SK-N-SH (cell line): ENCODE data around the gene SDF2L1. TPM values are rescaled to one million over a fixed set of nuclear protein-coding genes. Genes with fewer than 3 reads are reported as not detected.

ENCODE experiments used
- CTCF ChIA-PET: fragments of 300-600, 350-600 bp; formaldehyde crosslinking; extraction: SDS; loops from one replicate; lab custom pipeline; 2021; lab: Yijun Ruan, JAX
- POLR2A ChIA-PET: fragments of 350-600 bp; sonication (Branson Sonifier 250); formaldehyde crosslinking; extraction: SDS; loops from one replicate; lab custom pipeline; 2020; ENCODE audit warnings: antibody characterized with exemption, inconsistent platforms; lab: Yijun Ruan, JAX
- DNase-seq: peaks from one replicate; pipeline ENCODE4 v3.0.0; 2012
- H2AFZ ChIP-seq: fragments of 200-600 bp; sonication (generic); 2 replicates; pipeline ENCODE4 v1.8.1; 2016; ENCODE audit warnings: antibody characterized with exemption, mild to moderate bottlenecking, low read depth
- H3F3A ChIP-seq: fragments of 200-600 bp; sonication (generic); replicated peaks from 2 replicates; pipeline ENCODE3; 2016; ENCODE audit warnings: antibody characterized with exemption, mild to moderate bottlenecking; ENCODE audit not compliant: insufficient read depth
- H3K27ac ChIP-seq, 2 experiments: fragments of 200-500 bp in 1 of 2; fragments of 200-600 bp in 1 of 2; sonication (Bioruptor generic) in 1 of 2; sonication (generic), shearing (Covaris generic) in 1 of 2; 2 replicates each; pipeline versions ENCODE4 v1.5.1 to v1.6.1; 2014 to 2016; ENCODE audit warnings: low read depth in 2 of 2, inconsistent platforms in 1 of 2, low read length in 1 of 2, mild to moderate bottlenecking in 1 of 2, mixed read lengths in 1 of 2
- H3K27me3 ChIP-seq: fragments of 200-600 bp; sonication (generic), shearing (Covaris generic); 2 replicates; pipeline ENCODE4 v1.6.1; 2016; ENCODE audit warnings: mixed run types; ENCODE audit not compliant: insufficient read depth
- H3K36me3 ChIP-seq, 2 experiments: fragments of 200-500 bp in 1 of 2; fragments of 200-600 bp in 1 of 2; sonication (Bioruptor generic) in 1 of 2; sonication (generic) in 1 of 2; replicated peaks in 1 of 2; 2 replicates each; pipeline versions ENCODE3 to v1.5.1; 2014 to 2016; ENCODE audit warnings: low read length in 1 of 2, mild to moderate bottlenecking in 1 of 2; ENCODE audit not compliant: insufficient read depth in 2 of 2, control insufficient read depth in 1 of 2
- H3K4me1 ChIP-seq, 2 experiments: fragments of 200-500 bp in 1 of 2; fragments of 200-600 bp in 1 of 2; sonication (Bioruptor generic) in 1 of 2; sonication (generic), shearing (Covaris generic) in 1 of 2; 2 replicates each; pipeline versions ENCODE4 v1.5.1 to v1.6.1; 2014 to 2016; ENCODE audit warnings: low read depth in 1 of 2, low read length in 1 of 2, mixed run types in 1 of 2; ENCODE audit not compliant: insufficient read depth in 2 of 2, control insufficient read depth in 1 of 2
- H3K4me2 ChIP-seq: fragments of 200-600 bp; sonication (generic), shearing (Covaris generic); 2 replicates; pipeline ENCODE4 v1.6.1; 2017; ENCODE audit warnings: mixed run types
- H3K4me3 ChIP-seq, 2 experiments: fragments of 200-500 bp in 1 of 2; fragments of 200-600 bp in 1 of 2; sonication (Bioruptor generic) in 1 of 2; sonication (generic), shearing (Covaris generic) in 1 of 2; 2 replicates each; pipeline versions ENCODE4 v1.5.1 to v1.8.1; 2014 to 2016; ENCODE audit warnings: low read depth in 2 of 2, inconsistent platforms in 1 of 2, low read length in 1 of 2, mild to moderate bottlenecking in 1 of 2, mixed read lengths in 1 of 2, moderate library complexity in 1 of 2
- H3K79me2 ChIP-seq: fragments of 200-600 bp; sonication (generic); 2 replicates; pipeline ENCODE4 v1.8.1; 2017; ENCODE audit warnings: mild to moderate bottlenecking; ENCODE audit not compliant: insufficient read depth
- H3K9ac ChIP-seq: fragments of 200-600 bp; sonication (generic); 2 replicates; pipeline ENCODE4 v1.6.1; 2017; ENCODE audit warnings: mixed run types
- H3K9me2 ChIP-seq: fragments of 200-600 bp; sonication (generic); 2 replicates; pipeline ENCODE4 v1.6.1; 2017; ENCODE audit warnings: mixed run types
- H3K9me3 ChIP-seq: fragments of 200-600 bp; sonication (generic); 2 replicates; pipeline ENCODE4 v1.6.1; 2017; ENCODE audit warnings: mixed run types, mild to moderate bottlenecking, moderate library complexity
- H4K20me1 ChIP-seq: fragments of 200-600 bp; sonication (generic); 2 replicates; pipeline ENCODE4 v1.6.1; 2017; ENCODE audit warnings: mild to moderate bottlenecking, mixed run types; ENCODE audit not compliant: insufficient read depth
- CHD2 ChIP-seq: fragments of 150-350 bp; IDR thresholded peaks from 2 replicates; pipeline ENCODE4 v1.6.1; 2018; ENCODE audit warnings: low read length; ENCODE audit not compliant: partially characterized antibody
- ELF1 ChIP-seq: IDR thresholded peaks from 2 replicates; pipeline ENCODE4 v1.4.0; 2012
- GATA2 ChIP-seq: sonication (generic); formaldehyde crosslinking; IDR thresholded peaks from 2 replicates; pipeline ENCODE4 v1.5.0; 2020; ENCODE audit warnings: mild to moderate bottlenecking, missing genetic modification reagents
- JUND ChIP-seq: IDR thresholded peaks from 2 replicates; pipeline ENCODE4 v1.4.0; 2012
- MXI1 ChIP-seq: IDR thresholded peaks from 2 replicates; pipeline ENCODE4 v1.6.1; 2012; ENCODE audit warnings: mild to moderate bottlenecking, low read depth, low read length, improper control_type of control experiment
- RAD21 ChIP-seq: IDR thresholded peaks from 2 replicates; pipeline ENCODE4 v1.6.1; 2012; ENCODE audit warnings: mild to moderate bottlenecking, low read length
- RCOR1 ChIP-seq: fragments of 150-350 bp; IDR thresholded peaks from 2 replicates; pipeline ENCODE4 v1.6.1; 2017; ENCODE audit warnings: antibody characterized with exemption, low read length
- RXRA ChIP-seq: IDR thresholded peaks from 2 replicates; pipeline ENCODE4 v1.4.0; 2012; ENCODE audit warnings: low read depth, mild to moderate bottlenecking, borderline replicate concordance
- TAF1 ChIP-seq: IDR thresholded peaks from 2 replicates; pipeline ENCODE4 v1.6.1; 2012; ENCODE audit warnings: low read depth, mild to moderate bottlenecking, low read length, moderate library complexity, borderline replicate concordance
- YY1 ChIP-seq: IDR thresholded peaks from 2 replicates; pipeline ENCODE4 v1.4.0; 2012; ENCODE audit warnings: low read depth, mild to moderate bottlenecking
- WGBS: methylation state at CpG from one replicate; pipeline ENCODE4 v1.1.6; 2017; ENCODE audit warnings: low lambda C conversion rate; 5-methylcytosine and 5-hydroxymethylcytosine counted together
- polyA plus RNA-seq, 3 experiments: library from polyadenylated mRNA; depleted of rRNA; stranded (reverse); fragments of >200 nt; gene quantifications; 2 replicates each; pipeline ENCODE4 v1.2.3, GENCODE V29; 2012
- TF ChIP-seq, protein P1 (sequence below): fragments of 150-350 bp; IDR thresholded peaks from 2 replicates; pipeline ENCODE4 v1.6.1; 2017; ENCODE audit warnings: antibody characterized with exemption, low read length, low read depth, borderline replicate concordance
- TF ChIP-seq, protein P2 (sequence below): IDR thresholded peaks from 2 replicates; pipeline ENCODE4 v1.4.0; 2012; ENCODE audit warnings: low read depth, borderline replicate concordance

Gene SDF2L1
- polyA plus RNA-seq, 1 of the 3 experiments (the other 2 are of a cell fraction): 60.9 TPM

DNA sequence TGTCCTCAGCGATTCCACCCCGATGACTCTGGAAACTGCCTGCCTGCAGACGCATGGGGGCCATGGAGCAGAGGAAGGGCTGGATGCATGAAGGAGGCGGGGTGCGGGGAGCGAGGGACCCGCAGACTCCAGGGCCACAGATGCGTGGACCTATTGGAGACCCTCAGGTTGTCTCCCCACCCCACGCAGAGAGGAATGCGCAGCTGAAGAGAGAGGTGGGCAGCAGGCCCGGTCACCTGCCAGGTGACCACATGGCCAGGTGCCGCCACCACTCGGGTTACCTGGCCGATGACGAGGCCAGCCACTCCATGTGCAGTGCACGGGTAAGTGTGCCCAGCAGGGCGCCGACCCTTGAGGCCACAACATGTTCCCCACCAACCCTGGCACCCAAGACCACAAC lies 9.2 kb upstream of the SDF2L1 start:
- Histone ChIP-seq H3F3A (peaks cover 2% of the 10 kb centered on the region), H3K4me2 (no peak overlapping the region), H3K4me1 (peaks cover 6 to 12% of the 10 kb centered on the region in 2 experiments; a peak in 1 of 4 replicates), H3K9me2 (no peaks in the 10 kb centered on the region), H2AFZ (no peak overlapping the region), H3K27ac (no peak overlapping the region), H3K79me2 (peaks cover 17% of the 10 kb centered on the region; the same call in 1 of the 2 replicates), H4K20me1 (peaks cover 7% of the 10 kb centered on the region), H3K9ac (no peak overlapping the region), H3K36me3 (peaks cover 0 to 5% of the 10 kb centered on the region in 2 experiments), H3K27me3 (no peaks in the 10 kb centered on the region), H3K4me3 (no peak overlapping the region), H3K9me3 (no peaks in the 10 kb centered on the region)
- ChIA-PET POLR2A (no interaction called here), CTCF (interaction anchor here (1.3 to 11.2 kb wide), 3 partner anchors 7 to 305 kb away, joined by 3 to 145 read pairs (median 12); partner anchors contain the start of gene SDF2L1)
- no peak for TF ChIP-seq ELF1
- TF ChIP-seq, protein P1, sequence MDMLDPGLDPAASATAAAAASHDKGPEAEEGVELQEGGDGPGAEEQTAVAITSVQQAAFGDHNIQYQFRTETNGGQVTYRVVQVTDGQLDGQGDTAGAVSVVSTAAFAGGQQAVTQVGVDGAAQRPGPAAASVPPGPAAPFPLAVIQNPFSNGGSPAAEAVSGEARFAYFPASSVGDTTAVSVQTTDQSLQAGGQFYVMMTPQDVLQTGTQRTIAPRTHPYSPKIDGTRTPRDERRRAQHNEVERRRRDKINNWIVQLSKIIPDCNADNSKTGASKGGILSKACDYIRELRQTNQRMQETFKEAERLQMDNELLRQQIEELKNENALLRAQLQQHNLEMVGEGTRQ: no peak
- TF ChIP-seq JUND: no peak
- no peak for TF ChIP-seq RXRA
- TF ChIP-seq CHD2: no peak
- no peak for TF ChIP-seq RAD21
- TF ChIP-seq YY1: no peak
- no peak for TF ChIP-seq TAF1
- TF ChIP-seq GATA2 (CRISPR knock-in tag): no peak
- TF ChIP-seq MXI1: no peak
- WGBS: 83% methylated on average over 8 of the region's 18 CpGs
- DNase-seq: no peak

DNA sequence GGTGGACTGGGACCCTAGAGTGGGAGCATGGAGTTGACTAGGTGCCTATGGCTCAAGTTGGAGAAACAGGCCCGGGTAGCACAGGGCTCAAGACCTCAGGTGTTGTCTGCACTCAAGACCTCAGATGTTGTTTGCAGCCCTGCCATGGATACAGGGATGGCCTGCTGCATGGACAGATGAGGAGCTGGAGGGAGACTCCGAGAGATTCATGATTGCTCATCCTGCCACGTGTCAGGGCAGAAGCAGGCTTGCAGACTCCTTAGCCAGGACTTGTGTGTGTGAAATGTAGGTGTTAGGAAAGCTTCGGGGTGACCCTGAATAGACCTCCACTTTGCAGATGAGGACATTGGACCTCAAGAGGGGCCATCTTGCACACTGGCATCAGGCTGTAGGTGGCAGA lies 8.6 kb upstream of the SDF2L1 start:
- Histone ChIP-seq H2AFZ (no peak overlapping the region), H3K4me3 (no peak overlapping the region), H3K27ac (no peak overlapping the region), H3K9ac (no peak overlapping the region), H3K4me2 (no peak overlapping the region), H3K36me3 (no peaks in the 10 kb centered on the region), H3F3A (no peaks in the 10 kb centered on the region), H4K20me1 (peaks cover 1% of the 10 kb centered on the region), H3K9me3 (no peaks in the 10 kb centered on the region), H3K27me3 (no peaks in the 10 kb centered on the region), H3K4me1 (peaks cover under 1 to 7% of the 10 kb centered on the region in 2 experiments; a peak in 1 of 4 replicates)
- POLR2A ChIA-PET: no interaction called here
- DNase-seq: no peak
- TF ChIP-seq, protein P2, sequence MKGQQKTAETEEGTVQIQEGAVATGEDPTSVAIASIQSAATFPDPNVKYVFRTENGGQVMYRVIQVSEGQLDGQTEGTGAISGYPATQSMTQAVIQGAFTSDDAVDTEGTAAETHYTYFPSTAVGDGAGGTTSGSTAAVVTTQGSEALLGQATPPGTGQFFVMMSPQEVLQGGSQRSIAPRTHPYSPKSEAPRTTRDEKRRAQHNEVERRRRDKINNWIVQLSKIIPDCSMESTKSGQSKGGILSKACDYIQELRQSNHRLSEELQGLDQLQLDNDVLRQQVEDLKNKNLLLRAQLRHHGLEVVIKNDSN: no peak
- TF ChIP-seq RCOR1 (no peak), MXI1 (no peak), TAF1 (no peak)
- TF ChIP-seq, all 33 proteins: peak for 0
- WGBS: 100% methylated on average over 1 of the region's 4 CpGs
- Histone ChIP-seq H3K79me2 (peaks cover 11% of the 10 kb centered on the region; the same call in 1 of the 2 replicates), H3K9me2 (no peaks in the 10 kb centered on the region)
- CTCF ChIA-PET: interaction anchor here (1.3 to 3.1 kb wide), 3 partner anchors 9 to 305 kb away, joined by 3 to 12 read pairs (median 9); partner anchors contain the start of gene SDF2L1
